GM06990 (cell line): Measurements from ENCODE around the gene TMC1.
A peak's percentile ranks its signal among the peaks of the same experiment; 100 is the strongest.
"Not testable (repeated sequence)": the region's sequence is repeated elsewhere in the genome, so short reads cannot be mapped to it uniquely, and the experiment has no call there.

Experiments
- DNase-seq: peaks from one replicate; pipeline ENCODE4 v3.0.0-alpha.2; 2011; ENCODE audit not compliant: insufficient read length; ENCODE audit errors: extremely low read depth
- H3K27me3 ChIP-seq: replicated peaks from 2 replicates; pipeline ENCODE4 v1.6.0; 2011; ENCODE audit warnings: low read length; ENCODE audit not compliant: control insufficient read depth, insufficient read depth
- H3K36me3 ChIP-seq: 2 replicates; pipeline ENCODE4 v1.5.1; 2011; ENCODE audit warnings: low read length; ENCODE audit not compliant: control insufficient read depth, insufficient read depth
- H3K4me3 ChIP-seq: replicated peaks from 2 replicates; pipeline ENCODE4 v1.5.1; 2011; ENCODE audit warnings: low read depth, mild to moderate bottlenecking, control low read depth, low read length
- CTCF ChIP-seq: IDR thresholded peaks from 2 replicates; pipeline ENCODE4 v1.5.1; 2011; ENCODE audit warnings: low read length, control low read depth, mild to moderate bottlenecking, inconsistent platforms; ENCODE audit not compliant: insufficient read depth, poor library complexity, severe bottlenecking

Gene TMC1

GRCh38 chr9:72839085-72839484 lies 317.7 kb downstream of the TMC1 start:
- DNase-seq: no peak
- H3K27me3 ChIP-seq: no peaks in the 10 kb centered on the region
- no peak for TF ChIP-seq CTCF
- H3K4me3 ChIP-seq: no peak overlapping the region
- no peaks in the 10 kb centered on the region for H3K36me3 ChIP-seq

- Histone ChIP-seq H3K27me3 (no peaks in the 10 kb centered on the region), H3K36me3 (no peaks in the 10 kb centered on the region), H3K4me3 (no peak overlapping the region)
- no peak for DNase-seq
- peak; percentile 16 for TF ChIP-seq CTCF
Observed at GRCh38 chr9:72843520-72844439, 322.4 kb downstream of the TMC1 start.

GRCh38 chr9:72844440-72844768 lies 323.0 kb downstream of the TMC1 start:
- no peaks in the 10 kb centered on the region for H3K36me3 ChIP-seq
- no peak for TF ChIP-seq CTCF
- no peaks in the 10 kb centered on the region for H3K27me3 ChIP-seq
- no peak overlapping the region for H3K4me3 ChIP-seq
- no peak for DNase-seq

GRCh38 chr9:72845052-72845451 lies 323.6 kb downstream of the TMC1 start:
- H3K27me3 ChIP-seq: not testable (repeated sequence)

GRCh38 chr9:72850209-72850608 lies 328.8 kb downstream of the TMC1 start:
- H3K4me3 ChIP-seq, H3K27me3 ChIP-seq, H3K36me3 ChIP-seq, DNase-seq: not testable (repeated sequence)

More at GRCh38 chr9:72845052-72845451, 323.6 kb downstream of the TMC1 start:
- not testable (repeated sequence) for H3K36me3 ChIP-seq, H3K4me3 ChIP-seq, DNase-seq

GRCh38 chr9:72855321-72855720 lies 333.9 kb downstream of the TMC1 start:
- no peak for DNase-seq
- Histone ChIP-seq H3K36me3 (no peaks in the 10 kb centered on the region), H3K27me3 (no peaks in the 10 kb centered on the region), H3K4me3 (no peak overlapping the region)
- TF ChIP-seq CTCF: no peak

- no peaks in the 10 kb centered on the region for H3K36me3 ChIP-seq
- H3K4me3 ChIP-seq: no peak overlapping the region
- DNase-seq: no peak
- no peaks in the 10 kb centered on the region for H3K27me3 ChIP-seq
- no peak for TF ChIP-seq CTCF
Observed at GRCh38 chr9:72855890-72856523, 334.6 kb downstream of the TMC1 start.
